WTC11 (cell line): Measurements from ENCODE around the gene AGER. TPM values are rescaled to one million over a fixed set of nuclear protein-coding genes. Genes with fewer than 3 reads are reported as not detected.

ENCODE experiments used
- ATAC-seq: fragments of 200-7000 bp; cut with Tn5 transposase; 2 replicates; pipeline ENCODE4 v1.10.0; 2021; ENCODE audit warnings: mild to moderate bottlenecking, moderate library complexity
- CTCF ChIA-PET: fragments of 300-600 bp; sonication (Branson Sonifier 250); formaldehyde crosslinking; loops from one replicate; lab custom pipeline; 2021; ENCODE audit warnings: antibody characterized with exemption; lab: Charles Lee
- POLR2A ChIA-PET: fragments of 350-600 bp; sonication (Branson Sonifier 250); formaldehyde crosslinking; loops from one replicate; lab custom pipeline; 2021; ENCODE audit warnings: antibody characterized with exemption; lab: Charles Lee
- DNase-seq: peaks from one replicate; pipeline ENCODE4 v3.0.0; 2021; ENCODE audit warnings: low spot score
- H3K27ac Mint-ChIP-seq: 2 replicates; pipeline ENCODE4 v1.8.0; 2021; ENCODE audit warnings: mixed read lengths
- H3K27me3 Mint-ChIP-seq: 2 replicates; pipeline ENCODE4 v1.8.0; 2021; ENCODE audit warnings: low read depth, mild to moderate bottlenecking, moderate library complexity, mixed read lengths
- H3K36me3 Mint-ChIP-seq: 2 replicates; pipeline ENCODE4 v1.8.0; 2021; ENCODE audit warnings: mixed read lengths
- H3K4me1 Mint-ChIP-seq: 2 replicates; pipeline ENCODE4 v1.8.0; 2022; ENCODE audit warnings: mixed read lengths
- H3K4me3 Mint-ChIP-seq: 2 replicates; pipeline ENCODE4 v1.8.0; 2021; ENCODE audit warnings: mild to moderate bottlenecking, moderate library complexity, mixed read lengths
- H3K9me3 Mint-ChIP-seq: 2 replicates; pipeline ENCODE4 v1.8.0; 2021; ENCODE audit warnings: mixed read lengths
- ATF1 ChIP-seq: sonication (generic); formaldehyde crosslinking; IDR thresholded peaks from 2 replicates; pipeline ENCODE4 v1.8.1; 2023; ENCODE audit warnings: mild to moderate bottlenecking, moderate library complexity, missing genetic modification reagents
- CBFB ChIP-seq: sonication (generic); formaldehyde crosslinking; IDR thresholded peaks from 2 replicates; pipeline ENCODE4 v1.8.1; 2022; ENCODE audit warnings: mild to moderate bottlenecking, low read depth, missing genetic modification reagents
- FOXP1 ChIP-seq: sonication (generic); formaldehyde crosslinking; IDR thresholded peaks from 2 replicates; pipeline ENCODE4 v1.8.0; 2022; ENCODE audit warnings: missing genetic modification reagents, mild to moderate bottlenecking, moderate library complexity, borderline replicate concordance
- JAZF1 ChIP-seq: fragments of 250-450 bp; sonication (Bioruptor Pico); IDR thresholded peaks from 2 replicates; pipeline ENCODE4 v1.9.0; 2021; ENCODE audit warnings: moderate library complexity, mild to moderate bottlenecking, inconsistent platforms
- KAT7 ChIP-seq: sonication (generic); formaldehyde crosslinking; IDR thresholded peaks from 2 replicates; pipeline ENCODE4 v1.8.1; 2023; ENCODE audit warnings: missing genetic modification reagents, mild to moderate bottlenecking, borderline replicate concordance
- MYBL2 ChIP-seq: sonication (generic); formaldehyde crosslinking; IDR thresholded peaks from 2 replicates; pipeline ENCODE4 v1.8.1; 2023; ENCODE audit warnings: mild to moderate bottlenecking, moderate library complexity, missing genetic modification reagents
- NFATC4 ChIP-seq: fragments of 250-450 bp; sonication (Bioruptor Pico); IDR thresholded peaks from 2 replicates; pipeline ENCODE4 v1.9.0; 2021; ENCODE audit warnings: mild to moderate bottlenecking
- OVOL2 ChIP-seq: fragments of 250-450 bp; sonication (Bioruptor Pico); IDR thresholded peaks from 2 replicates; pipeline ENCODE4 v1.9.0; 2021; ENCODE audit warnings: mild to moderate bottlenecking, borderline replicate concordance
- ZNF121 ChIP-seq: sonication (generic); formaldehyde crosslinking; IDR thresholded peaks from 2 replicates; pipeline ENCODE4 v1.8.0; 2023; ENCODE audit warnings: missing genetic modification reagents
- ZNF138 ChIP-seq: sonication (generic); formaldehyde crosslinking; conservative IDR thresholded peaks from 2 replicates; pipeline ENCODE4 v1.8.1; 2022; ENCODE audit warnings: mild to moderate bottlenecking, moderate library complexity, missing genetic modification reagents
- ZNF416 ChIP-seq: fragments of 250-450 bp; sonication (Bioruptor Pico); IDR thresholded peaks from 2 replicates; pipeline ENCODE4 v1.9.0; 2021; ENCODE audit warnings: mild to moderate bottlenecking, inconsistent platforms
- ZNF423 ChIP-seq: fragments of 250-450 bp; sonication (Bioruptor Pico); IDR thresholded peaks from 2 replicates; pipeline ENCODE4 v2.1.2; 2022; ENCODE audit warnings: mild to moderate bottlenecking, moderate library complexity
- total RNA-seq: library from RNA; stranded (reverse); gene quantifications from 3 replicates; pipeline ENCODE4 v1.2.3, GENCODE V29; 2021
- TF ChIP-seq, protein P1 (sequence below): sonication (generic); formaldehyde crosslinking; IDR thresholded peaks from 2 replicates; pipeline ENCODE4 v1.8.1; 2022; ENCODE audit warnings: low read depth, mild to moderate bottlenecking, moderate library complexity, missing genetic modification reagents, borderline replicate concordance
- TF ChIP-seq, protein P2 (sequence below): sonication (generic); formaldehyde crosslinking; IDR thresholded peaks from 2 replicates; pipeline ENCODE4 v1.8.0; 2022; ENCODE audit warnings: mild to moderate bottlenecking, missing genetic modification reagents
- TF ChIP-seq, protein P3 (sequence below): sonication (generic); formaldehyde crosslinking; IDR thresholded peaks from 2 replicates; pipeline ENCODE4 v1.8.1; 2023; ENCODE audit warnings: mild to moderate bottlenecking, missing genetic modification reagents
- TF ChIP-seq, protein P4 (sequence below): sonication (generic); formaldehyde crosslinking; IDR thresholded peaks from 2 replicates; pipeline ENCODE4 v1.8.0; 2022; ENCODE audit warnings: mild to moderate bottlenecking, missing genetic modification reagents

AGER gene
- total RNA-seq, 1 experiment from 2014 or later, result 18.1 TPM

DNA sequence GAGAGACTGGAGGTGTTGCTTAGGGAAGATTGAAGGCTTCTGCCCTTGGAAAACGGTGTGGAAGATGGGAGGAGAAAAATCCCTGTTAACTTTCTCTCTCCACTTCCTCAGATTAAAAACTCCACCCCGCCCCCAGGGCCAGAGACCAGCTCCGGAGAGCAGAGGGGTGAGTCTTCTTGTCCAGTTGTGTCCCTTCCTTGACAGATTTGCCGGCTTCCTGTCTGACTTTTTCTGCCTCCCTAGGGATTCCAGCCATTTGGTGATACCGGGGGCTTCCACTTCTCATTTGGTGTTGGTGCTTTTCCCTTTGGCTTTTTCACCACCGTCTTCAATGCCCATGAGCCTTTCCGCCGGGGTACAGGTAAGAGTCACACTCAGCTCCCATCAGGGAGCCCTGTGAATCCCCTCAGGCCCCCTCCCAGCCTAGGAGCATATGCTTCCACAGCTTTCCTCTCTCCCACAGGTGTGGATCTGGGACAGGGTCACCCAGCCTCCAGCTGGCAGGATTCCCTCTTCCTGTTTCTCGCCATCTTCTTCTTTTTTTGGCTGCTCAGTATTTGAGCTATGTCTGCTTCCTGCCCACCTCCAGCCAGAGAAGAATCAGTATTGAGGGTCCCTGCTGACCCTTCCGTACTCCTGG is 4.2 kb downstream of the AGER start (continued):
- no peak for TF ChIP-seq JAZF1 (CRISPR knock-in tag)

DNA sequence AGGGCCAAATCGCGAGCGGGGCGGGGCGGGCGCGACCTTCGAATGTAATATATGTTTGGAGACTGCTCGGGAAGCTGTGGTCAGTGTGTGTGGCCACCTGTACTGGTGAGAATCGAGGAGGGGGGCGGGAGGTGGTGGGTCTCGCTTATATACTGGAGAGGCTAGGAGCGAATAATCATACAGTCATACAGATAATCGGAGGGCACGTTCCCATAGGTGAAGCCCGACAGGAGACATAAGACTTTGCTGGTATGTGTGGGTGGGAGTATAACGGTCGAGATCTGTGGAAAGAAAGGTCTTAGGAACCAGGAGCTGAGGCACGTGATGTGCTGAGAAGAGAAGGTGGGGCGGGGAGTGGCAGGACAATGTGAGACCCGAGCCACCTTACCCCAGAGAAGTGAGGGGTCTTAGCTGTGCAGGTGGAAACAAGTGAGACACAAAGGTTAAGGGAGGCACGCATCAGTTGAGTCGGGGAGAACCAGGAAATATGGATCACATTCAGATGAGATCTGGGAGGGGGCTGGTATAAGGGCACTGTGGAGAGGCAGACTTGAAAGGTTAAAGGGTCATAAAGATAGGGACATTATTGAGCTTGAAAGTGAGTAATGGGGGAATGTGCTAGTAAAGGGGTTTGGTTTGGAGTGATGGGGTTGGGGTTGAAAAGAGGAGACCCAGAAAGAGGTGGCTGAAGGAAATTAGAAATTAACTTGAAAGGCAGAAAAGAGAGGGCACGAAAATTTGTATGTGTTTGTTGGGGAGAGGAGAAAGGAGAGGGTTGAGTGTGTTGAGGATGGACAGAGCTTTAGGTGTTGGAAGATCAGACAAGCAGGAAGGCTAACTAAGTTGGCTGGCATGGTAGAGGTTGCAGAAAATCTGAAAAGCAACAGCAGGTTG is 5.3 kb downstream of the AGER start:
- H3K27me3 Mint-ChIP-seq, result no peaks in the 10 kb centered on the region
- peaks cover 32% of the 10 kb centered on the region for H3K4me1 Mint-ChIP-seq
- H3K36me3 Mint-ChIP-seq, result peaks cover 23% of the 10 kb centered on the region
- ChIA-PET CTCF (interaction anchor here (0.5 to 1.3 kb wide), 3 partner anchors 10 to 64 kb away, joined by 4 to 6 read pairs (median 4); no protein-coding TSS in a partner anchor), POLR2A (interaction anchor here (3.7 kb wide), 1 partner anchor 16 kb away, joined by 25 read pairs; no protein-coding TSS in a partner anchor)
- DNase-seq (no peak), ATAC-seq (no peak)
- H3K9me3 Mint-ChIP-seq, result no peaks in the 10 kb centered on the region
- TF ChIP-seq ATF1 (no peak), ZNF121 (CRISPR knock-in tag) (no peak), CBFB (CRISPR knock-in tag) (no peak), ZNF423 (no peak), KAT7 (no peak), MYBL2 (CRISPR knock-in tag) (no peak), ZNF416 (no peak), OVOL2 (CRISPR knock-in tag) (no peak), FOXP1 (no peak), ZNF138 (CRISPR knock-in tag) (no peak), NFATC4 (no peak)
- TF ChIP-seq, protein P1, sequence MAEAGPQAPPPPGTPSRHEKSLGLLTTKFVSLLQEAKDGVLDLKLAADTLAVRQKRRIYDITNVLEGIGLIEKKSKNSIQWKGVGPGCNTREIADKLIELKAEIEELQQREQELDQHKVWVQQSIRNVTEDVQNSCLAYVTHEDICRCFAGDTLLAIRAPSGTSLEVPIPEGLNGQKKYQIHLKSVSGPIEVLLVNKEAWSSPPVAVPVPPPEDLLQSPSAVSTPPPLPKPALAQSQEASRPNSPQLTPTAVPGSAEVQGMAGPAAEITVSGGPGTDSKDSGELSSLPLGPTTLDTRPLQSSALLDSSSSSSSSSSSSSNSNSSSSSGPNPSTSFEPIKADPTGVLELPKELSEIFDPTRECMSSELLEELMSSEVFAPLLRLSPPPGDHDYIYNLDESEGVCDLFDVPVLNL, result no peak
- TF ChIP-seq, protein P2, sequence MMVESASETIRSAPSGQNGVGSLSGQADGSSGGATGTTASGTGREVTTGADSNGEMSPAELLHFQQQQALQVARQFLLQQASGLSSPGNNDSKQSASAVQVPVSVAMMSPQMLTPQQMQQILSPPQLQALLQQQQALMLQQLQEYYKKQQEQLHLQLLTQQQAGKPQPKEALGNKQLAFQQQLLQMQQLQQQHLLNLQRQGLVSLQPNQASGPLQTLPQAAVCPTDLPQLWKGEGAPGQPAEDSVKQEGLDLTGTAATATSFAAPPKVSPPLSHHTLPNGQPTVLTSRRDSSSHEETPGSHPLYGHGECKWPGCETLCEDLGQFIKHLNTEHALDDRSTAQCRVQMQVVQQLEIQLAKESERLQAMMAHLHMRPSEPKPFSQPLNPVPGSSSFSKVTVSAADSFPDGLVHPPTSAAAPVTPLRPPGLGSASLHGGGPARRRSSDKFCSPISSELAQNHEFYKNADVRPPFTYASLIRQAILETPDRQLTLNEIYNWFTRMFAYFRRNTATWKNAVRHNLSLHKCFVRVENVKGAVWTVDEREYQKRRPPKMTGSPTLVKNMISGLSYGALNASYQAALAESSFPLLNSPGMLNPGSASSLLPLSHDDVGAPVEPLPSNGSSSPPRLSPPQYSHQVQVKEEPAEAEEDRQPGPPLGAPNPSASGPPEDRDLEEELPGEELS (CRISPR knock-in tag), result 0 out of 2 replicates have a peak, but pooled peaks have one; percentile 6
- TF ChIP-seq, protein P3, sequence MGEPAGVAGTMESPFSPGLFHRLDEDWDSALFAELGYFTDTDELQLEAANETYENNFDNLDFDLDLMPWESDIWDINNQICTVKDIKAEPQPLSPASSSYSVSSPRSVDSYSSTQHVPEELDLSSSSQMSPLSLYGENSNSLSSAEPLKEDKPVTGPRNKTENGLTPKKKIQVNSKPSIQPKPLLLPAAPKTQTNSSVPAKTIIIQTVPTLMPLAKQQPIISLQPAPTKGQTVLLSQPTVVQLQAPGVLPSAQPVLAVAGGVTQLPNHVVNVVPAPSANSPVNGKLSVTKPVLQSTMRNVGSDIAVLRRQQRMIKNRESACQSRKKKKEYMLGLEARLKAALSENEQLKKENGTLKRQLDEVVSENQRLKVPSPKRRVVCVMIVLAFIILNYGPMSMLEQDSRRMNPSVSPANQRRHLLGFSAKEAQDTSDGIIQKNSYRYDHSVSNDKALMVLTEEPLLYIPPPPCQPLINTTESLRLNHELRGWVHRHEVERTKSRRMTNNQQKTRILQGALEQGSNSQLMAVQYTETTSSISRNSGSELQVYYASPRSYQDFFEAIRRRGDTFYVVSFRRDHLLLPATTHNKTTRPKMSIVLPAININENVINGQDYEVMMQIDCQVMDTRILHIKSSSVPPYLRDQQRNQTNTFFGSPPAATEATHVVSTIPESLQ (CRISPR knock-in tag), result no peak
- TF ChIP-seq, protein P4, sequence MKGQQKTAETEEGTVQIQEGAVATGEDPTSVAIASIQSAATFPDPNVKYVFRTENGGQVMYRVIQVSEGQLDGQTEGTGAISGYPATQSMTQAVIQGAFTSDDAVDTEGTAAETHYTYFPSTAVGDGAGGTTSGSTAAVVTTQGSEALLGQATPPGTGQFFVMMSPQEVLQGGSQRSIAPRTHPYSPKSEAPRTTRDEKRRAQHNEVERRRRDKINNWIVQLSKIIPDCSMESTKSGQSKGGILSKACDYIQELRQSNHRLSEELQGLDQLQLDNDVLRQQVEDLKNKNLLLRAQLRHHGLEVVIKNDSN (CRISPR knock-in tag), result peak; percentile 66
- H3K27ac Mint-ChIP-seq, result peak overlapping the region; percentile 98
- peak overlapping the region; percentile 82 for H3K4me3 Mint-ChIP-seq
